NCI-H524 (cell line): ENCODE measurements around the gene HBM.
"Not testable (repeated sequence)": the region's sequence is repeated elsewhere in the genome, so short reads cannot be mapped to it uniquely, and the experiment has no call there.

Experiments
- DNase-seq, 2 experiments: peaks; one replicate each; lab custom pipeline; 2025; lab: John Stamatoyannopoulos, UW

Gene HBM

DNA sequence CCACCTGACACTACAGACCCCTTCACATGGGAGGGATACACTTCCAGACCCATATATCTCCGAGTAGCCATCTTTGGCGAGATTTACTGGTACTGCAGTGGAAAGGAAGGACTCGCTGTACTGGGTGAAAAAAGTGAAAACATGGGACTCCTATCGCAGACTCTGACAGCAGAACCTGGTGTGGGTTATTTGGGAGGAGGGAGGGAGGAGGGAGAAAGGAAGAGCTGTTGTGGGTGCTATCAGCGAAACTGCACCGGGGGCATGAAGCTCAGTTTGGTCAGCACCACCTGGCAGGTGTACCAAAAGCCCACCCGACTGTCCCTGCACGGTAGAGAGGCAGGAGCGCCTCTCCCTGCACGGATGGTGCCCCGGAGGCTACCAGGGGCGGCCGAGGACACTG, 19.4 kb downstream of the HBM start:
- DNase-seq, result no peak

DNA sequence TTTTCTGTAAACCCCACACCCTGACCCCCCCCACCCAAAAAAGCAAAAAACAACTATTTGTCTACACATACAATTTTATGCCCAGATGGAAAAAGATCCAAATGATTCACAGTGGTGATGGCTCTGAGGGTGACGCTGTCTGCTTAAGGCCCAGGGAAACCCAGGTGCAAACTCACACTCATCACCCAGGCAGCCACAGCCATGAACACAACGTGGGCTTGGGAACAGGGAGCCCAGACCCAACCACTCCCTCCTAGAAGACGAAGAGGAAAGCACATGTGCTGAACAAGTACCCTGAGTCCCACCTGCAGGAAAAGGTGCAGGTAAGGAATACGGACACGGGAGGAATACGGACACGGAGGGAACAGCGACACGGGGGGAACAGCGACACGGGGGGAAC, 19.9 kb downstream of the HBM start:
- DNase-seq, result no peak

- no peak for DNase-seq
Measured at GRCh38 chr16:187330-187729, 21.6 kb downstream of the HBM start.

DNA sequence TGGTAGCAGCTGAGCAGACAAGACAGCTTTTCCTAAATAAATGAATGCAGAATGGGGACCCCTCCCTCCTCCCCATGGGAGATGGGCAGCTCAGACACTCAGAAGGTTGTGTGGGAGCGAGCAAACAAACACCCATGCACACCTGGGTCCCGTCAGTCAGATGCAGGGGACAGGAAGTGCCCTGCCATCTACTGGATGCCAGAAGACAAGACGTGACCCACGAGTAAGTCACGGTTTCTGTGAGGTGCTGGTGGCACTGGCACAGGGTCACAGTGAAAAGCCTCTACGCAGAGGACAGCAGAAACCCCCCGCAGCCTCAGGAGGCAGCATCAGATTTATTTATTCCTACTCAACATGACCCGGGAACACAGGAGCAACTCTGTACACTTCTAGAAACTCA, 22.9 kb downstream of the HBM start:
- DNase-seq, result no peak

DNA sequence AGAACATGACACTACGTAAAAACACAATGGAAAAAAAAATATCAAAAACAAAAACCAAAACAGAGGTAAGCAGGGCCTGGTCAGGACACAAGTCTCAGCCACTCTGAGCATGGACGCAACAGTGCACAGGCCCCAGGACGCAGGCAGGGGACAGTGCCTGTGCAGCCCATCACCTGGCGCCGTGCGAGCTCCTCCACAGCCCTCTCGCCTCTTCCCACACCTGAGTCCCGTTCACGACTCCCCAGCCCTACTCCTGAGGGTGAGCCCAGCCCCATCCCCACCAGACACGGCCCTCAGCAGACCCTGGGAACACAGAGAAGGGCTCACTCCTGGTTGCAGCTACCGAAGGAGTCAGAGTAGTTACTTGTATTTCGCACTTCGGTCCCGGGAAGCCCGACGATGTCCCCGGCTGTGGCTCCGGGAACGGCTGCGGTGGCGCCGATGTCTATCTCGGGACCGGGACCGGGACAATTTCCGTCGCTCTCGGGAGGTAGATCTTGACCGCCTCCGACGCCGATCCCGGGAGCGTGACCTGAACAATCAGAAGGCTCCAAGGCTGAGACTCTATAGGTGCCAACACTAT, 23.9 kb downstream of the HBM start:
- DNase-seq, result no peak

- DNase-seq, result no peak
Measured at GRCh38 chr16:191831-192230, 26.1 kb downstream of the HBM start.

DNA sequence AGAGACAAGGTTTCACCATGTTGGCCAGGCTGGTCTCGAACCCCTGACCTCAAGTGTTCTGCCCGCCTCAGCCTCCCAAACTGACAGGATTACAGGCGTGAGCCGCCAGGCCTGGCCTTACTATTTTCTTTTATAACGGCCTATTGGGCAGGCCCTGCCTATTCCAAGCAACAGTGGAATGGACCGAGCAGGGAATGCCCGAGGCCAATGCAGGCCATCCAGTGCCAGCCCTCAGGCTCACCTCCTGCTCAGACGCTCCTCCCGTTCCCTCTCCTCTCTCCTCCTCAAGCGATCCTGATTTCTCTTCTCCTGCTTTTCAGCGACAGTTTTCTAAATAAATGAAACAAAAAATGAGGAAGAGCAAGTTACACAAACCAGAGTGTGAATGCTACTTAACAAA, 26.9 kb downstream of the HBM start:
- no peak for DNase-seq

GRCh38 chr16:193441-193840, 27.7 kb downstream of the HBM start:
- DNase-seq, result no peak

DNA sequence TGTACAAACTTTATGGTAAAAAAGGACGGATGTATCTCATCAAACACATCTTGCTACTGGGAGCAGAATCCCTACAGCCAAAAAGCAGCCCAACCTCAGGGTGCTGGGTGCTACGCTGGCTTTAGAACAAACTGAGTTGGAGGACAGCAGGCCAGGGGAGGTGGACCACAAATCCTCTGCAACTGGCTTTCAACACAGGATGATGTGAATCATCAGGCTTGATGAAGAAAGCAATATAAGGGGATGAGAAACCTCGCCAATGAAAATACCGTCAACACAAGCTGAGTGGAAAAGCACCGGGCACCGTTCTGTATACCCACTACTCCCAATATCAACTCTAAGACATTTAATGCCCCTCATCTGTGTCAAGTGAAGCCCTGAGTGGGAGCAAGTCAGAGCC, 28.7 kb downstream of the HBM start:
- DNase-seq, result no peak

- no peak for DNase-seq
Measured at GRCh38 chr16:200388-200787, 34.6 kb downstream of the HBM start.

DNA sequence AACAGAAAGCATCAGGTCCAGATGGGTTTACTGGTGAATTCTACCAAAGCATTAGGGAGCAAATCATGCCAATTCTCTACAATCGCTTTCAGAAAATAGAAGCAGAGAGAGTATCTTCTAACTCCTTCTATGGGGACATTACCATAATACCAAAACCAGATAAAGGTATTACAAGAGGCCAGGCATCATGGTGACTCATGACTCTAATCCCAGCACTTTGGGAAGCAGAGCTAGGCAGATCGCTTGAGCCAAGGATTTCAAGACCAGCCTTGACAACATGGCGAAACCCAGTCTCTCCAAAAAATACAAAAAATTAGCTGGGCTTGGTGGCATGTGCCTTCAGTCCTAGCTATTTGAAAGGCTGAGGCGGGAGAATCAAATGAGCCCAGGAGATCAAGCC, 37.5 kb downstream of the HBM start:
- no peak for DNase-seq

DNA sequence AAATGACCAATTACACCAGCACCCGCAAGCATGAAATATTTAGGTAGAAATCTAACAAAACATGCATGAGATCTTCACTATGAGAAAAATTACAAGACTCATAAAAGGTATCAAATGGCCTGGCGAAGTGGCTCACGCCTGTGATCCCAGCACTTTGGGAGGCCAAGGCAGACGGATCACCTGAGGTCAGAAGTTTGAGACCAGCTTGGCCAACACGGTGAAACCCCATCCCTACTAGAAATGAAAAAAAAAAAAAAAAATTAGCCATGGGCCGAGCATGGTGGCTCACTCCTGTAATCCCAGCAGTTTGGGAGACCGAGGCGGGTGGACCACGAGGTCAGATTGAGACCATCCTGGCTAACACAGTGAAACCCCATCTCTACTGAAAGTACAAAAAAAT, 38.3 kb downstream of the HBM start:
- DNase-seq, result not testable (repeated sequence)

DNA sequence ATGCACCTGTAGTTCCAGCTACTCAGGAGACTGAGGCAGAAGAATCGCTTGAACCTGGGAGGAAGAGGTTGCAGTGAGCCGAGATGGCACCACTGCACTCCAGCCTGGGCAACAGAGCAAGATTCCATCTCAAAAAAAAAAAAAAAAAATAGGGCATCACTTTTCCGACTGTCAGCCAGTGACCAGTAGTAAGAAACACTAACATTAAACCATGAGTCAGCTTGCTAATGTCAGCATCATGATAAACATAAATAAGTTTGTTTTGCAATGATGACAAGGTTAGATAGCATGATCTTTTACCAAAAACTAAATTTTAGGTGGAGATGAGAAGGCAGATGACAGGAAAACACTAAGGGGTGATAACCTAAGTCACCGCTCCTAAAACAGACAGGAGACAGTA, 43.6 kb downstream of the HBM start:
- DNase-seq, result not testable (repeated sequence)

DNA sequence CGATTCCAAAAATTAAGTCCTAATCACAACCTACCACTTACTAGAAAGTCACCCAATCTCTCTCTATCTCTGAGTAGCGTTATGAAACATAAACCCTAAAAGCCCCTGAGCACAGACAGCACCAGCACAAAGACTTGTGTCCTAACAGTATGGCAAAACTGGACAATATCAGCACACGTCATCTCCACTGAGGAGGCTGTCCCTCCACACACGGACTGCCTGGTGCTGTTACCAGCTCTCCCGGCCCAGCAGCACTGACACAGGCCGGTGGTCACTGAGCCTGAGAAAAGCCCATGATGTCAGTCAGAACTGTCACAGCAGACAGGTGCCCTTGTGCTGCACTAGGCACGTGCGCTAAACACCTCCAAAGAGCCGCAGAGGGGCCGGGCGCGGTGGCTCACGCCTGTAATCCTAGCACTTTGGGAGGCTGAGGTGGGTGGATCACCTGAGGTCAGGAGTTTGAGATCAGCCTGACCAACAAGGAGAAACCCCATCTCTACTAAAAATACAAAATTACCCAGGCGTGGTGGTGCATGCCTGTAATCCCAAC, 45.9 kb downstream of the HBM start:
- DNase-seq, result not testable (repeated sequence)

DNA sequence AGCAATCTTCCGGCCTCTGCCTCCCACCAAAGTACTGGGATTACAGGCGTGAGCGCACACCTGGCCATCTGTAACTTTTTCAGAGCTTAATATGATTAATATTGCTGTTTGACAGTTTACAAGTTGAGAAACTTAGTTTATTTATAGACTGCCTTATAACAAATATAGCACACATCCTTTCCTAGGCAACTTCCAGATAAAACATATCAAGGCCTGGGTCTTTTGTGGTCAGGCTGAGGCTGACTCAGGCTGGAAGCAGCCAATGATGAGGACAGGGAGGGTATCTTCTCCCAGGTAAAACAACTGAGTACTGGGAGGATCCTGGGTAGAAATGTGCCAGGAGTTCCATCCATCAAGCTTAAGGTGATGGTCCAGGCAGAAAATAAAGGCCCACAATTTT, 47.2 kb downstream of the HBM start:
- no peak for DNase-seq
